ENCODE measurements around the gene LIMA1. TPM values are rescaled to one million over a fixed set of nuclear protein-coding genes. Genes with fewer than 3 reads are reported as not detected.

Gene LIMA1
- total RNA-seq, 2 experiments from 2014 or later, result 6.2 to 20.4 TPM

DNA sequence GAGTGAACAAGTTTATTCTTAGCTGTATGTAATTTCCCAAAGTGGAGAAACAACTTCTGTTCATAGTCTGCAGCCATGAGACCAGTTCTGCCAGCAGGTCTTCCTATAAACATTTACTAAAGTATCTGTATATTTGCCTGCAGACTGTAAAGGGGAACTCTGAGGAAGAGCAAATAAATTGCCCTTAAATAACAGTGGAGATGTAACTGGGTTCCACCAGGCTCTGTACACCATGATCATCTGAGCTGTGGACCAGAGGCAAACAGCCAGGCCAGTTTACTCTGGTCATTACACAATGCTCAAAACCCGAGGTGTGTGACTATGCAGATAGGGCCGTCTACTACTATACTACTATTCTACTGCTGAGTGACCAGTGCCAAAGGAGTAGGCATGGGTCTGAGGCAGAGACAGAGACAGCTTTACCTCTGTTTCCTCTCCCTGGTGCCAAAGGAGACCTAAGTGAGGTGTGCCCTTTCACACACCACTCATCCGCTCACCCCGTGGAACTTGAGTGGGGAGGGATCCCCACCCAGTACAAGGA is 95.0 kb downstream of the LIMA1 start:
- ChIA-PET POLR2A (interaction anchor here (1.4 kb wide), 1 partner anchor 10 kb away, joined by 3 read pairs; no protein-coding TSS in a partner anchor), CTCF (ENCODE audit: unreplicated experiment) (no interaction called here)
- no peak overlapping the region for H3K4me2 ChIP-seq (ENCODE audit: low read length)
- H2AFZ ChIP-seq (ENCODE audit: low read length), result no peak overlapping the region
- intact Hi-C loops (cut with micrococcal nuclease; ENCODE audit: unreplicated experiment), result no loop called here
- no peaks in the 10 kb centered on the region for H3K9me2 ChIP-seq (ENCODE audit: insufficient read depth, low read length)
- no peak for DNase-seq (ENCODE audit: low spot score)
- no peak overlapping the region for H3K4me3 ChIP-seq (ENCODE audit: low read depth, low read length, poor library complexity, severe bottlenecking)
- H4K20me1 ChIP-seq (ENCODE audit: insufficient read depth, low read length), result no peaks in the 10 kb centered on the region
- no peaks in the 10 kb centered on the region for H3K79me2 ChIP-seq (ENCODE audit: insufficient read depth, low read depth, low read length)
- H3K36me3 ChIP-seq (ENCODE audit: insufficient read depth, low read length), result peaks cover 18% of the 10 kb centered on the region
- peaks cover 4% of the 10 kb centered on the region for H3K4me1 ChIP-seq (ENCODE audit: insufficient read depth, low read length, poor library complexity, severe bottlenecking)
- BruUV-seq (replicated peaks), result no TSS peak
- H3K9me3 ChIP-seq (ENCODE audit: low read length), result no peaks in the 10 kb centered on the region
- no peak overlapping the region for H3K27ac ChIP-seq (ENCODE audit: low read depth, low read length, poor library complexity, severe bottlenecking)
- TF ChIP-seq, protein P1, sequence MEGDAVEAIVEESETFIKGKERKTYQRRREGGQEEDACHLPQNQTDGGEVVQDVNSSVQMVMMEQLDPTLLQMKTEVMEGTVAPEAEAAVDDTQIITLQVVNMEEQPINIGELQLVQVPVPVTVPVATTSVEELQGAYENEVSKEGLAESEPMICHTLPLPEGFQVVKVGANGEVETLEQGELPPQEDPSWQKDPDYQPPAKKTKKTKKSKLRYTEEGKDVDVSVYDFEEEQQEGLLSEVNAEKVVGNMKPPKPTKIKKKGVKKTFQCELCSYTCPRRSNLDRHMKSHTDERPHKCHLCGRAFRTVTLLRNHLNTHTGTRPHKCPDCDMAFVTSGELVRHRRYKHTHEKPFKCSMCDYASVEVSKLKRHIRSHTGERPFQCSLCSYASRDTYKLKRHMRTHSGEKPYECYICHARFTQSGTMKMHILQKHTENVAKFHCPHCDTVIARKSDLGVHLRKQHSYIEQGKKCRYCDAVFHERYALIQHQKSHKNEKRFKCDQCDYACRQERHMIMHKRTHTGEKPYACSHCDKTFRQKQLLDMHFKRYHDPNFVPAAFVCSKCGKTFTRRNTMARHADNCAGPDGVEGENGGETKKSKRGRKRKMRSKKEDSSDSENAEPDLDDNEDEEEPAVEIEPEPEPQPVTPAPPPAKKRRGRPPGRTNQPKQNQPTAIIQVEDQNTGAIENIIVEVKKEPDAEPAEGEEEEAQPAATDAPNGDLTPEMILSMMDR (conservative IDR thresholded peaks at IDR 0.05; ENCODE audit: low read length), result no peak
- TF ChIP-seq EZH2phosphoT487 (IDR thresholded peaks at IDR 0.05; ENCODE audit: borderline replicate concordance, low read depth, low read length), result no peak

DNA sequence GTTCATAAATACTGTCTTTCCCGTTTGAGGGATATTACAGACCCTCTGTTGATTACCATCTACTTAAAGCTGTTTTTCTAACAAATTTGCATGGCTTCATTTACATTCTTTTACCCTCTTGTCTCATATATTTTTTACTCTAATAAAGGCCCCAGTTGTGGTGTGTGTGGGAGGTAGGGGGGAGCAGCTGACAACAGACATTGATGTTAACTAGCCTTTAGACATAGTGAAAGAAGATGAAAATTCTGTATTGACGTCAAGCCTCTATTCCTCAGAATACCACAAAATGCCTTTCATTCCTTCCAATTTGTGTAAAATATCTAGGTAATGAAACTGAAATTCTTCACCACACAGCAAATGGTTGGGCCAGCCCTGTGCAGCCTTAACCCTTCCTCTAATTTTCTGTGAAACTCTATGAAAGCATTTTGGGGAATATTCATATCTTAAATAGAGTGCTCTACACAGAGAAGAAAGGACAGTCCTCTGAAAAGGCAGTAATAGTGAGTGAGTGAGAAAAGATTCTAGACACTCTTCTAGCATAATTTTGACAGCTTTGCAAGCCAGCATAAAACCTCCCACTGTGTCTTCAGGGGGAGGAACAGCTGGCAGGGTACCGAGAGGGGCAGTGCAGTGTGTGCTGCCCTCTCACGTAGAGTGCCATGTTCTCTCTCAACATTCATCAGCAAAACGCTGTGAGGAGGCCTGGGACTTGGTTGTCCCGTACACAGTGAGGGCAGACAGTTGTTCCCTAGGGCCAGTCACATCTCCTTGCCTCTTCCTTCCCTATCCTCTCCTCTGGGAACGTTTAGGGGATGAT is 96.0 kb downstream of the LIMA1 start:
- Histone ChIP-seq H3K79me2 (ENCODE audit: insufficient read depth, low read depth, low read length) (no peaks in the 10 kb centered on the region), H3K27ac (ENCODE audit: low read depth, low read length, poor library complexity, severe bottlenecking) (no peak overlapping the region), H3K4me1 (ENCODE audit: insufficient read depth, low read length, poor library complexity, severe bottlenecking) (peaks cover 4% of the 10 kb centered on the region), H3K4me3 (ENCODE audit: low read depth, low read length, poor library complexity, severe bottlenecking) (no peak overlapping the region), H3K9me3 (ENCODE audit: low read length) (no peaks in the 10 kb centered on the region), H3K4me2 (ENCODE audit: low read length) (no peak overlapping the region), H2AFZ (ENCODE audit: low read length) (no peak overlapping the region), H4K20me1 (ENCODE audit: insufficient read depth, low read length) (no peaks in the 10 kb centered on the region), H3K36me3 (ENCODE audit: insufficient read depth, low read length) (peaks cover 9% of the 10 kb centered on the region), H3K9me2 (ENCODE audit: insufficient read depth, low read length) (no peaks in the 10 kb centered on the region)
- no TSS peak for BruUV-seq (replicated peaks)
- intact Hi-C loops (cut with micrococcal nuclease; ENCODE audit: unreplicated experiment), result no loop called here
- ChIA-PET POLR2A (interaction anchor here (0.6 to 1.4 kb wide), 2 partner anchors 9 to 125 kb away, joined by 3 read pairs; no protein-coding TSS in a partner anchor), CTCF (ENCODE audit: unreplicated experiment) (no interaction called here)
- no peak for DNase-seq (ENCODE audit: low spot score)
- TF ChIP-seq EZH2phosphoT487 (IDR thresholded peaks at IDR 0.05; ENCODE audit: borderline replicate concordance, low read depth, low read length), result no peak
- TF ChIP-seq, protein P1 (conservative IDR thresholded peaks at IDR 0.05; ENCODE audit: low read length), result no peak

DNA sequence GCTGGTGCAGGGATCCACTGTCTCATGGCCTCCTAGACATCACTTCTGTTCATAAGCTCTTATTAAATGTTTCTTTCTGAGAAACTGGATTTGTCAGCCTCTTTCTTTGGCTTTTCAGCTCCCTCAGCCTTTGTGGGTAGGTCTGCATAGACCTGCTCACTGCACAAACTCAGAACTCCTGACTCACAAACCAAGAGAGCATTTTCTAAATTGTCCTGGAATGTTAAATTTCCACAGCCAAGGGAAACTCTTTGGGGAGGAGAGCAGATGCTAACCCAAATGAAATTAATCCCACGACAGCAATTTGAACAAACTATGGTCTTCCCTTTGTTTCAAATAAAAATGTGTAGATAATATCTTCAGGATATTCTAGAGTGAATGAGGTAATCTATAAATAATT is 96.6 kb downstream of the LIMA1 start:
- Histone ChIP-seq H3K36me3 (ENCODE audit: insufficient read depth, low read length) (peaks cover 10% of the 10 kb centered on the region), H3K4me2 (ENCODE audit: low read length) (no peak overlapping the region), H4K20me1 (ENCODE audit: insufficient read depth, low read length) (no peaks in the 10 kb centered on the region), H3K4me3 (ENCODE audit: low read depth, low read length, poor library complexity, severe bottlenecking) (no peak overlapping the region), H2AFZ (ENCODE audit: low read length) (no peak overlapping the region), H3K9me2 (ENCODE audit: insufficient read depth, low read length) (no peaks in the 10 kb centered on the region), H3K27ac (ENCODE audit: low read depth, low read length, poor library complexity, severe bottlenecking) (no peak overlapping the region), H3K79me2 (ENCODE audit: insufficient read depth, low read depth, low read length) (no peaks in the 10 kb centered on the region), H3K9me3 (ENCODE audit: low read length) (no peaks in the 10 kb centered on the region), H3K4me1 (ENCODE audit: insufficient read depth, low read length, poor library complexity, severe bottlenecking) (peaks cover 4% of the 10 kb centered on the region)
- intact Hi-C loops (cut with micrococcal nuclease; ENCODE audit: unreplicated experiment), result no loop called here
- ChIA-PET CTCF (ENCODE audit: unreplicated experiment) (no interaction called here), POLR2A (interaction anchor here (0.6 kb wide), 1 partner anchor 126 kb away, joined by 3 read pairs; no protein-coding TSS in a partner anchor)
- DNase-seq (ENCODE audit: low spot score), result no peak
- TF ChIP-seq, protein P1 (conservative IDR thresholded peaks at IDR 0.05; ENCODE audit: low read length), result no peak
- TF ChIP-seq EZH2phosphoT487 (IDR thresholded peaks at IDR 0.05; ENCODE audit: borderline replicate concordance, low read depth, low read length), result no peak
- no TSS peak for BruUV-seq (replicated peaks)
